Measurements from ENCODE around the gene TLR5.

Gene TLR5

GRCh38 chr1:223147873-223148272, 4.8 kb upstream of the TLR5 start:
- no peak for DNase-seq

DNA sequence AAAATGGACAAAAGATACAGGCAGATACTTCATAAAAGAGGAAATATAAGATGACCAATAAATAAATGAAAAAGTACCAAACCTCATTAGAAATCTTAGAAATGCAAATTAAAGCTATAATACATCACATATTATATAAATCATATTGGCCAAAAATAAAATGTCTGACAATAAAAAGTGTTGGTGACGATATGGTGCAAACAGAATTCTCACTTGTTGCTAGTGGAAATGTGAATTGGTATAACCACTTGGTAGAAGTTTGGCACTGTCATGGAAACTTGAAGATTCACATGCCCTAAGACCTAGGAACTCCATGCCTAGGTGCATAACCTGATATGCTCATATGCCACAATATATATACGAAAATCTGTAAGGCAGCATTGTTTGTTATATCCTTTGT, 4.4 kb upstream of the TLR5 start:
- no peak for DNase-seq

GRCh38 chr1:223146745-223147144, 3.7 kb upstream of the TLR5 start:
- no peak for DNase-seq

GRCh38 chr1:223144914-223145313, 1.9 kb upstream of the TLR5 start:
- DNase-seq, result no peak

GRCh38 chr1:223144431-223144830, 1.4 kb upstream of the TLR5 start:
- no peak for DNase-seq

DNA sequence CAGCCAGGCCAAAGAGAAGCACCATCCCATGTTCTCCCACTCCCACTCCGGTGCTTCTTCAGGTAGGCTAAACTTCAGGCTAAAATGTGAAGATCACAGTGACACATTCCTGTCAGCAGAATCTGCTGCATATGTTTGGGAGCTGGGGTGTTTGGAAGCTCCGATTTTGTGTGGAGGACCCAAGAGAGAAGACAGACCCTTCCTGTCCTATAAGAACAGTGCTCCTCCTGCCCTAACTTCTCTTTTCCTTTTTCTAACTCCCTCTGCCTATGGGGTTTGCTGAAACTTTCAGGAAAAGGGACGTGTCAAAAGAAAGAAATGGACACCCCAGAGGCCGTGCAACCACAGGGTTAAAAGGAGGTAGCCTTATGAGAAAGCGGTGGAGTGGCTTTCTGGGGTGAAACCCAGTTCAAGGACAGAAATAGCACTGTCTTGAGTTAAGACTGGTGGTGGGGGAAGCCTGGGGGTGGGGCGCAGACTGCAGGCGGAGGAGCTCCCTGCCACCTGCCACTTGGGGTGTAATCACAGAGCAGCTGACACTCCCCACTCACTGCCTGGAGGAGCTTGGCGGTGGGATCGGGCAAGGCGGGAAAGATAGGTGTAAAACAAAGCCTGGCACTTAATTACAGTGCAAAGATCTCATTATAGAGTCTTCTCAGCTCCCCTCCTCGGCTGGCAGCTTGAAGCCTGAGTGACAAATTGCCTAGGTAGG, 645 bp upstream of the TLR5 start:
- peak; percentile 27 for DNase-seq

- DNase-seq, result no peak
Observed at GRCh38 chr1:223142269-223142668, 779 bp downstream of the TLR5 start.

DNA sequence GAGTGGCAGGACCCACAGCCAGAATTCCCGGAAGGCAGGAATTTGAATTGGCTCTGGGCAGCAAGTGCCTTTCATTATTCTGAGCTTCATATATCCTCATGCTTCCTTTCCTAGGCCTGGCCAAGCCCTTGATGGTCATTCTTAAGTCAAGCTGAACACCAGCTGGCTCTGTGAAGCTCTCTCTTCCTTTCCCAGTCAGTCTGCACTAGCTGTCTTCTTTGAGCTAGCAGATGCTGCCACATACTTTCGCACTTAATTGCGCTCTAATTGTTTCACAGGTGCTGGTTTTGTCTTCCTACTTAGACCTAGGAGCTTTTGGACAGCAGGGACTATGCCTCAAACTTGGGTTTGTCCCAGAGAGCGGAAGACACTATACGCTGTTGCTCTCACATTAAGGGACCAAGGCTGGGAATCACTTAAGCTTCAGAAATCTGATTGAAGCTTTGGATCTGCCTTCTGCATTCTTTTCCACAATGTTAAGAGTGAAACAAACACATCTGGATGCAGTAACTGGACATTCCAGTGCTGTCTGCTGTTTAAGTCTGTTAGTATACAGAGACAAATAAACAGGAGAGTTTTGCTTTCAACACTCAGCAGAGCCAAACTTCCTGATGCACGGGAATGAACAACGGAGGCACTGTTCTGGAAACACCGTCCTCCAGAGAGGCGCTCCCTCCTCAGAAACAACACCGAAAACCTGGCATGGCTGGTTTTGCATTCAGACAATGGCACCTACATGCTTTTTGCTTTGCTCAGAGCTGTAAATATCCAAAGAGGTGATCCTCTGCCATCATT, 2.2 kb downstream of the TLR5 start:
- DNase-seq, result no peak

- no peak for DNase-seq
Observed at GRCh38 chr1:223137455-223138085, 5.5 kb downstream of the TLR5 start.

GRCh38 chr1:223136086-223136485, 7.0 kb downstream of the TLR5 start:
- DNase-seq, result no peak

DNA sequence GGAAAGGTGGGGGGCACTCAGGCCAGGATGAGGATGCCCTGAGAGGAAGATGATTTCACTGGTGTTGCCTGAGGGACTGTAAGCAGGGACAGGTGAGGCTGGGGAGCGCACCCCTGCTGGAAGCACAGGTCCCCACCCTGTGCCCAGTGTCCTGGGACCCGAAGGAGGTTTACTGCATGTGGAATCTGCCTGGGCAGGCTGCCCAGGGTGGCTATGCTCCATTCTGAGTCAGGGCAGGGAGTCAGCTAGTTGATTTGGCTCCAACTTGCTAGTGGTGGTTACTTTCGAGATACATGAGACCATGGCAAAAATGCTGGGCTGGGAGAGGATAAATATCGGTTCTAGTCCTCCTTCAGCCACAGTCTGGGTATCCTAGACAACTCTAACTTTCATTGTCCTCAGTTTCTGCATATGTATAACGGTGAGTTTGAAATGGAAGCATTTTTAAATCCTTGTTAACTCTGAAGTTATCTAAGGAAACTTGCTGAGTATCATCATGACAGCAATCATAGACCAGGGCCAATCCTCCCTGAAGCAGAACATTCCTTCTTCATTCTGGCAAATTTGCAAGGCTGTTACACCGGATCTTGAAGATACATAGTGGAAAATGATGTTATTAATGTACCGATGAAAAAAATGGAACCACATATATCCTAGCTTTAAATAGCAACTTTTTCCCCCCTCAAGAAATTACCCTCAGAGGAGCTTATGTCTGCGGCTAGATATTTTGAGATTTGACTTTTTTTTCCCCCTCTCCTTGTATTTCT, 7.7 kb downstream of the TLR5 start:
- DNase-seq, result no peak

GRCh38 chr1:223133824-223134435, 9.1 kb downstream of the TLR5 start:
- DNase-seq, result peak; percentile 72

GRCh38 chr1:223133306-223133823, 9.7 kb downstream of the TLR5 start:
- no peak for DNase-seq

DNA sequence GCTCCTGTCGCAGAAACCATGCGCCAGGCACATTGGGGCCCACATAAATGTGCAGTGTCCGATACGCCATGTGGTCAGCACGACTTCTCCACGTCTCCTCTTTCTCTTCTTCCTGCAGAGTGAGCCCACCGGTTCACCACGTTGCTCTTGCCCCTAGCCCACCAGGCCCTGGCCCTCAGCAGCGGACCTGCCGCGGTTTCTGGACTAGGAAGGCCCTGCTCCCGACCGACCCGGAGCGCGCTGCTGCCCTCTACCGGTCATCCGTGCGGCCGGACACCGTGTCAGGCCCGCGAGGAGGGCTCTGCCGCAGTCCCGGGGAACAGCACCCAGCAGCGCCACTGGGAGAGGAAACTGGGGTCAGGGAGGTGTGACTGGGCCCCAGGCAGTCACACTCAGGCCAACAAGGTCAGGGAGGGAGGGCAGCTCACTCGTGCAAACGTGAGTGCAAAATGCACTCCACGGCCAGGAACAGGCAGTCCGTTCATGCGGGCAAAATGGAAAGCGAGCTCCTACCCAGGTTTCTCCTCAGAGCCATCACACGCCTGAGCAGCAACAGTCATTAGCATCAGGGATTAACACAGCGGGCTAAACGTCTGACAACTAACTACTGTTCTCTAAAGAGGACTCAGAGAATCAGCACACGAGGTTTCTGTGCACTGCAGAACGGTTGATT, 13.7 kb downstream of the TLR5 start:
- DNase-seq, result peak; percentile 54

DNA sequence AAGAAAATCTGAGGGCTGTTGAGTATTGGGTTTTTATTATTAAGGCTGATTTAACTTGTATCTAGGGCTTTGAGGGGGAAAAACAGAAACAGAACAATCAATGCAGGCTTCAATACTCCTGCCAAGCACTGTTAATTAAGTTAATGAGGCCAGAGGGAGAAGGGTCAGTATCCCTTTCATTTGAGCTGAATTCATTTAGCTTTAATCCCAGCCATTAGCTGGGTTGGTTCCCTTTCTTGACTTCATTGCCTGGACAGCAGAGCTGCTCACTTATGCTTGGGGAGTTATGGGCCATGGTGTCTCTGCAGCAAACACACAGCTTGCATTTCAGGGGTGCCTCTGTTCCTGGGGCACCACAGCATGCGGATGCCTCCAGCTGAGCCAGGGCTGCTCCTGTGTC, 16.3 kb downstream of the TLR5 start:
- DNase-seq, result no peak

DNA sequence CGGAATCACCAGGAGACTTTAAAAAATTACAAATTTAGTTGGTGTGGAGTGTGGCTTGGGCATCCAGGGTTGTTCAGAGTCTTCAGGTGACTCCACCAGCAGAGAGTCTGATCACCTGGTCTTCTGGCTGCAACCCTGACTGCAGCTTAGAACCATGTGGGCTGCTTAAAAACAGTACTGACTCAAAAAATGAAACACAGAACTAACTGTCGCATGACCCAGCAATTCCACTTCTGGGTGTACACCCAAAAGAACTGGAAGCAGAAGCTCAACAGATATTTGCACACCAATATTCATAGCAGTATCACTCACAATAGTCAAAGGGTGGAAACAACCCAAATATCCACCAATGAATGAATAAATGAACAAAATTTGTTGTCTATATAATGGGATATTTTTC, 17.3 kb downstream of the TLR5 start:
- DNase-seq, result no peak

DNA sequence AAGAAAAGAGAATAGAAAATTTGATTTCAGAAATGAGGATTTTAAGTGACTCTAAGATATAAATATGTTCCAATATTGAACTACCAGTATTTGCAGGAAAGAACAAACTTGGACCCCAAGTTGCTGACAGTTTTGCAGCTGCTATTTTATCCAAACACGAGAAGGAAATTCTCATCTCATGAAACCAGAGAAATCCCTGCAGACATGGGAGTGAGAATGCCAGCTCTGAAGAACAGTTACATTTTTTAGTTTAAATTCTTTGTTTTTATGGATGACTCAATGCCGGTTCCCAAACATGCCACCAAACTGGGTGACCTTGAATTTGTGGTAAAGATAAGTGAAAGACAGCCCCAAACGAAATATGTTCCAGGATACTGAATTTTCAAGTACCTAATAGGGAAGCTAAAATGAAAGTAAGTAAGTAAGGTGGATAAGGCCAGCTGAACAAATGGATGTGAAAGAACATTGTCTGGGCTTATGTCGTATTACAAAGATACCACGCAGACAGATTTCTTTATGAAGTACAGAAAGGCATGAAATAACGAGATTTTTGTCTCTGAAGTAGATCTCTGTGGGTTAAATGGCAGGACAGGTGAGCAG, 19.9 kb downstream of the TLR5 start:
- DNase-seq, result no peak

DNA sequence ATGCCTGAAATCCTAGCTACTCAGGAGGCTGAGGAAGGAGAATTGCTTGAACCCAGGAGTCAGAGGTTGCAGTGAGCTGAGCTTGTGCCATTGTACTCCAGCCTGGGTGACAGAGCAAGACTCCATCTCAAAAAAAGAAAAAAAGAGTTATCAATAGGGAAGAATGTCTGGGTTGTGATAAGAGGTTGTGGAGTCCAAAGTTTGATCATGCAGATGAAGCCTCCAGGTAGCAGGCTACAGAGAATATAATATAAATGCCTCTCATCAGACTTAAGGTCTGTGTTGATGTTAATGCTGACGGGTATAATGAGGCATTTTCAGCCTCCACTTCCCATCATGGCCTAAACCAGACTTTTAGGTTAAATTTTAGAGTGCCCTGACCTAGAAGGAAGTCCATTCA, 24.6 kb downstream of the TLR5 start:
- no peak for DNase-seq

- no peak for DNase-seq
Observed at GRCh38 chr1:223116950-223117349, 26.1 kb downstream of the TLR5 start.

- DNase-seq, result no peak
Observed at GRCh38 chr1:223114871-223115270, 28.2 kb downstream of the TLR5 start.

- no peak for DNase-seq
Observed at GRCh38 chr1:223110952-223111351, 32.1 kb downstream of the TLR5 start.
